Measurements from ENCODE around the gene NEDD4. TPM values are rescaled to one million over a fixed set of nuclear protein-coding genes. Genes with fewer than 3 reads are reported as not detected.
A peak's percentile ranks its signal among the peaks of the same experiment; 100 is the strongest.
"Not testable (repeated sequence)": the region's sequence is repeated elsewhere in the genome, so short reads cannot be mapped to it uniquely, and the experiment has no call there.

NEDD4 gene
- total and polyA plus RNA-seq, 11 donors: 1.8 to 14.8 (median 8.9) TPM

DNA sequence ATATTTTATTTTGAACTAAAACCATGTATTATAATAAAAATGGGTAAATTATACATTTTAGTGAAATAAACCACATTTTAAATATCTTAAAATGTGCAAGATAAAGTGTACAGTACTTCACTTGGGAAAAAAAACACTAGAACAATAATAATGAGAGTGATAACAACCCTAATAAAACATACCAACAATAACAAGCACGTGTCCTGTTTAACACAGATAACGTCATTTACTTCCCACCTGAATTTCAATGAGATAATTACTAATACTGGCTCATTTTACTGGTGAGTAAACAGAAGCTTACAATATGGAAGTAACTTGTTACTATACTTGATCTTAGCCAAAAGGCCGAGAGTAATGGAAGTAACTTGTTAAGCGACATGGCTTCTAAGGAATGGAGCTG lies 140.3 kb downstream of the NEDD4 start:
- DNase-seq: no peak
- intact Hi-C loops (cut with DNase I): no loop called here
- 81 to 85% (median 83%) methylated on average over 4 of the region's 4 CpGs for WGBS, 4 donors
- TF ChIP-seq POLR2A (IDR thresholded peaks at IDR 0.05) (no peak), CTCF (IDR thresholded peaks at IDR 0.05) (no peak)
- Histone ChIP-seq H3K27ac (no peak overlapping the region), H3K9me3 (no peaks in the 10 kb centered on the region), H3K4me3 (no peak overlapping the region), H3K27me3 (no peaks in the 10 kb centered on the region), H3K4me1 (peaks cover 0 to 4% (median 0%) of the 10 kb centered on the region in 12 donors), H3K36me3 (peaks cover 0 to 80% (median 36%) of the 10 kb centered on the region in 9 donors)
- no peak for ATAC-seq

GRCh38 chr15:55846116-55846707 lies 147.2 kb downstream of the NEDD4 start:
- Histone ChIP-seq H3K36me3 (peaks cover 0 to 54% (median 23%) of the 10 kb centered on the region in 9 donors), H3K4me1 (no peaks in the 10 kb centered on the region), H3K27me3 (no peaks in the 10 kb centered on the region), H3K4me3 (no peak overlapping the region), H3K27ac (no peak overlapping the region), H3K9me3 (no peaks in the 10 kb centered on the region)
- peak in 2 of 5 donors; percentile 41 to 52 for DNase-seq
- peak in 3 of 4 donors; percentile 56 to 68 (median 57) for ATAC-seq
- intact Hi-C loops (cut with DNase I): loop anchor here in 9 of 10 donors (2.0 to 10.0 kb wide), 5 partner anchors 51 to 199 kb away; no protein-coding TSS in a partner anchor
- TF ChIP-seq POLR2A (IDR thresholded peaks at IDR 0.05) (no peak), CTCF (IDR thresholded peaks at IDR 0.05) (peak; percentile 72 to 92 (median 90))
- WGBS, 4 donors: 44 to 62% (median 52%) methylated on average over 5 of the region's 5 CpGs

DNA sequence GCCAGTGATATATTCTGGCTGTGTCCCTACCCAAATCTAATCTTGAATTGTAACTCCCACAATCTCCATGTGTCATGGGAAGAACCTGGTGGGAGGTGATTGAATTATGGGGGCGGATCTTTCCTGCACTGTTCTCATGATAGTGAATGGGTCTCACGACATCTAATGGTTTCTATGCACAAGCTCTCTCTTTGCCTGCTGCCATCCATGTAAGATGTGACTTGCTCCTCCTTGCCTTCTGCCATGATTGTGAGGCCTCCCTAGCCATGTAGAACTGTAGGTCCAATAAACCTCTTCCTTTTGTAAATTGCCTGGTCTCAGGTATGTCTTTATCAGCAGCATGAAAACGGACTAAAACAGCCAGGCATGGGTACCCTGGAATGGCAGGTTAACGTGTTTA lies 150.5 kb downstream of the NEDD4 start:
- H3K9me3 ChIP-seq, DNase-seq, ATAC-seq, H3K4me3 ChIP-seq, H3K27ac ChIP-seq, H3K4me1 ChIP-seq, H3K27me3 ChIP-seq: not testable (repeated sequence)
- H3K36me3 ChIP-seq: peaks cover 0 to 59% (median 22%) of the 10 kb centered on the region in 9 donors
- 94 to 99% (median 96%) methylated on average over 4 of the region's 4 CpGs for WGBS, 4 donors
- intact Hi-C loops (cut with DNase I): loop anchor here in 1 of 10 donors (10.0 kb wide), 1 partner anchor 48 kb away; no protein-coding TSS in a partner anchor

DNA sequence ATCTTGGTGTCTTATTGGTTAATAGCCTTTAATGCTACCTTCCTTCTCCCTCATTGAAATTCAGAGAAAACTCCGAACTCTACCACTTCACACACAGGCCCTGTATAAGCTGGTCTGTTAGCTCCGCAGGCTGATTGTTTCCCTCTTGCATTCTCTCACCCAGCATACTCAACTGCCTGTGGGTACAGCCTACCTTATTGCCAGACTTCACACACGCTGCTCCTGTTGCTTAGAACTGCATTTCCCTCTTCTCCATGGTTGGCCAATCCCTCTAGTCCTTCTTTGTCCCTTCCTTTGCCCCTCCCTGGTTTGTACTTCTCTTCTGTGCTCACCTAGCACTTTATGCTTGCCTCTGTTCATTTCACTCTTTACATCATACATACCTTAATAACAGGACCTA lies 157.5 kb downstream of the NEDD4 start:
- ATAC-seq: no peak
- Histone ChIP-seq H3K27ac (no peak overlapping the region), H3K4me3 (no peak overlapping the region), H3K4me1 (no peaks in the 10 kb centered on the region), H3K9me3 (no peaks in the 10 kb centered on the region), H3K27me3 (no peaks in the 10 kb centered on the region), H3K36me3 (peaks cover 0 to 73% (median 46%) of the 10 kb centered on the region in 9 donors)
- TF ChIP-seq POLR2A (IDR thresholded peaks at IDR 0.05) (no peak), CTCF (IDR thresholded peaks at IDR 0.05) (no peak)
- WGBS, 4 donors: 96 to 98% (median 98%) methylated on average over 3 of the region's 3 CpGs
- no peak for DNase-seq
- intact Hi-C loops (cut with DNase I): loop anchor here in 1 of 10 donors (5.0 kb wide), 1 partner anchor 169 kb away; no protein-coding TSS in a partner anchor
